ENCODE data around the gene TUBA3D. TPM values are rescaled to one million over a fixed set of nuclear protein-coding genes. Genes with fewer than 3 reads are reported as not detected.
"Not testable (repeated sequence)": the region's sequence is repeated elsewhere in the genome, so short reads cannot be mapped to it uniquely, and the experiment has no call there.

Gene TUBA3D
- total RNA-seq, result not detected in 2 replicates

DNA sequence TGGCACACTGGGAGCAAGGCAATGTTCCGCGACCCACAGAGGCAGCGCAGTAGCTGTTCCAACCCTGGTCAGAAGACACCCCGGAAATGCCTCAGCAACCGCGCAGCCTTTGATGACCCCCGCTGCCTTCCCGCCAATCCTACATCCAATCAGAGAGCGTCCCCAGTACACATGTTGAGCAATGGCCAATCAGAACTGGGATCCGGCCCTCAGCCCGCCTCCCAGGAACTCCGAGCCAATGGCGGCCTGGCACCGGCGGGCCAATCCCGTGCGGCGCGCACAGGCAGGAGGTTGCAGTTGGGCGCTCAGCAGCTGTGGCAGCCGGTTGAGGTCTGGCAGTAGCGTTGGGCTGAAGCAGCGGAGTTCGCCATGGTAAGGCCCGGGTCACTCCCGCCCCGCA, at the start of gene TUBA3D:
Gene TUBA3D, plus strand, starts transcription at position 289 of the 400 bp plus-strand sequence. Its CDS starts 81 bp downstream, at position 370.
- DNase-seq (ENCODE audit: low read depth), result no peak

DNA sequence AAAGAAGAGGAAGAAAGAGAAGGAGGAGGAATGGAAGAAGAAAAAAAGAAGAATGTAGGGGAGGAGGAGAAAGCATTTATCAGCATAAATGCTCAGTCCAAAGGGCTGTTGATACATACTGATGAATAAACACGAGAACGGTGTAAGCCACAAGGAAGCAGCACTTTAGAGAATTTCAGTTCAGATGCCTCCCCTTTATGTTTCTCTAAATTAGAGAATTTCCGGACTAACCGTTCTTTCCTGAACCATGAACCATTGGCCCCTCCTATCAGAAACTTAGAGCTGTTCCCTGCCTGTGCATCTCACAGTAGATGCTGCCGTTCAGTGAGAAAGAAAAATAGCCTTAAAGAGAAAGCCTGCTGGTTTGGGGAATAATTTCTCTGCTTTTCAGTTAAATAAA, 49.2 kb upstream of the TUBA3D start:
- no peak for DNase-seq (ENCODE audit: low read depth)

DNA sequence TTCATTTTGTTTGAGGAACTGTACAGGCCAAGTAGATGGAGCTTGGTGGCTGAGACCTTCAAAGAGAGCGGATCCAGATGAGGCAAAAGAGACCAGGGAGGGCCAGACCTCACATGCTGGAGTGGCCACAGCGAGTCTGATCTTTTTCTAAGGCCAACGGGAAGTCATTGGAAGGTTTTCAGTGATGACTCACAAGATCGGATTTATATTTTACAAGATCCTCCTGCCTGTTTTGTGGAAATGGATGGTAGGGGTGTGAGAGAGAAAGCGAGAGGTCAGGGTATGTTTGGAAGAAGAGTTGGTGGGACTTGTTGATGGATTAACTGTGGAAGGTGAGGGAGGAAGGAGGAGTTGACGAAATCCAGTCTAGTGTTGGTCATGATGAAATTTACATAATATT, 44.6 kb upstream of the TUBA3D start:
- DNase-seq (ENCODE audit: low read depth), result no peak

DNA sequence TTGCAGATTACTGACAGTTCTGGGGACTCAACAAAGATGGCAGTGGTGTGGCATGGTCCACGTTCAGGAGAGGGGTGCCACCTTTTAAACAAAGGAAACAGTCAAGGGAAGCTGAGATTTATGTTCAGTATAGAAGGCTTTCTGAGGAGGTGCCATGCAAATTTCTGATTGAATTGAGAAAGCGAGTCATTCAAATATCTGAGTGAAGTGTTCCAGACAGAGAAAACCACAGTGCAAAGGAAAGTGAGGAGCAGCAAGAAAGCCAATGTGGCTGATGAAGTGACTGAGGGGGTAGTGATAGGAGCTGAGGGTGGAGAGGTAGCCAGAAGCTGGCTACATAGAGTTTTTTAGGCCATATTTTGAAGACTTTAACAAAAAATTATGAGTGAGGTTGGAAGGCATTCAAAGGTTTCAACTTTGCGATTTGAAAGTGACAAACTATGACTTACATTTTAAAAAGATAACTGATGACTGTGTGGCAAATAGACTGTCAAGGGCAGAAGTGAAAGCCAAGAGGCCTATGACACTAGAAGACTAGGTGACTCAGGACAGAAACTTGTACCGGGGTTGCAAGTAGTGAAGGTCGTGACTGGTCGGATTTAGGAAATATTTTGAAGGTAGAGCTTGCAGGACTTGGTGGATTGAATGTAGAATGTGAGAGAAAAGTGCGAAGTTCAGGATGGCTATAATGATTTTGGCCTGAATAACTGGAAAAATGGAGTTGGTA, 35.0 kb upstream of the TUBA3D start:
- DNase-seq (ENCODE audit: low read depth), result not testable (repeated sequence)

DNA sequence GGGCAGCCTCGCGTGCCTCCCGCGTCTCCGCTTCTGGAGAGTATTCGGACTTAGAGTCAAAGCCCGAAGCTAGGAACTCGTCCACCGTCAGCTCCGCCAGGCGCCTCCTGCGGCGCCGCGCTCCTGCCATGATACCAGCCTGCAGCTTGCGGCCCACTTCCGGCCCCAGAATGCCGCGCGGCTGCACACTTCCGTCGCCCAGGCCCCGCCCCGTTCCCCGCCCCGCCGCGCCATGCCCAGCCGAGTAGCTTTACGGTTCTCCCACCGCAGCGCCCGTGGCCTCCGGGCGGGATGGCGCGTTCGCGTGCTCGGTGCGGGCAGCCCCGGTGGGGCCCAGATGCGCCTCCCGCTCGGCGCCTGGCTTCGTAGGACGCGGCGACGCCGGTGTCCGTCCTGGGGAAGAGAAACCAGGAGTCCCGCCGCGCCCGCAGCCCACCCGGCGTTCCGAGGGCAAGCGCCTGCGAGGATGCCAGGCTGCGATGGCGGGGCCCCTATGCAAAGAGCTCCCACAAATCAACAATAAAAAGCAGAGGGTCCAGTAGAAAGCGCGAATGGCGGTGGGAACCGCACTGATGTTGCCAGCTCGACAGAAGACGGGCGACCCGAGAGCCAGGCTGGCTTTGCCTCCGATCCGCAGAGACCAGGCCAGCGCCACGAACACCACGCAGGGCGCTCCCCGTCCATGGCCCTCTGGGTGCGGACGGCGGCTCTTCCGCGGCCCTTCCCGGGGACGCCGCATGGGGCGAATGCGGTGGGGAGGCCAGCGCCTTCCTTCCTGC, 31.0 kb upstream of the TUBA3D start:
- not testable (repeated sequence) for DNase-seq (ENCODE audit: low read depth)

DNA sequence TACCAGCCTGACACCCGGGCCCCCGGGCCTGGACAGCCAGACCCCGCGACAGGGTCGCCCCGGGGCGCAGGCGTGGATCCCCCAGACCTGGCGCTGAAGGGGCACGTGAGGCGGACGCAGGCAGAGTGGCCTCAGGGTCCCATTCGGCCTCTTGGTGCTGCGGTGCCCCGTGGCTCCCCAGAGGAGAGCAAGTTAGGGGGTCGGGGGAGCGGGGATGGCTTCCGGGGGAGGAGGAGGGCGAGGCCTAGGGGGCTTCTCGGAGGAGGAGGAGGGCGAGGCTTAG, 30.5 kb upstream of the TUBA3D start:
- DNase-seq (ENCODE audit: low read depth), result not testable (repeated sequence)

DNA sequence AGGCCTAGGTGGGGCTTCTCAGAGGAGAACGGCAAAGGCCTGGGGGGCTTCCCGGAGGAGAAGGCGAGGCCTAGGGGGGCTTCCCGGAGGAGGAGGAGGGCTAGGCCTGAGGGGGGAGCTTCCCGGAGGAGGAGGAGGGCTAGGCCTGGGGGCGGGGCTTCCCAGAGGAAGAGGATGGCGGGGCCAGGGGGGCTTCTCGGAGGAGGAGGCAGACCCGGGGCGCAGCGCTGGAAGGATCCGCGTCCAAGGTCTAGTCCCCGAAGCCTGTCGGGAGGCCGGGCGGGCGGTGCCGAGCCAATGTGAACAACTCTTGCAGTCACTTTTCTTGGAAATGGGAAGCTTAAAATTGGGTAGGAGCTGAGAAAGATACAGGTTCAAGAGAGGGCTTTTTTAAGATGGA, 30.0 kb upstream of the TUBA3D start:
- no peak for DNase-seq (ENCODE audit: low read depth)

DNA sequence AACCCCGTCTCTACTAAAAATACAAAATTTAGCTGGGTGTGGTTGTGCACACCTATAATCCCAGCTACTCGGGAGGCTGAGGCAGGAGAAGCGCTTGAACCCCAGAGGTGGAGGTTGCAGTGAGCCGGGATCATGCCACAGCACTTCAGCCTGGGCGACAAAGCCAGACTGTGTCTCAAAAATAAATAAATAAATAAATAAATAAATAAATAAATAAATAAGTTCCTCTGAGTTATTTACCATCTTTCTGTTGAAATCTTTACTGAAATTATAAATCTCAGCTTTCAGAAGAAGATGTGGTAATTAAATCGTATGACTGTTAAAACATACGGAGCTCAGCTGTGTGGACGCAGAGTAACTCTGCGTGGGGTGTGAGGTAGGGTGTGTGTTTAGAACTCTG, 27.9 kb upstream of the TUBA3D start:
- not testable (repeated sequence) for DNase-seq (ENCODE audit: low read depth)

DNA sequence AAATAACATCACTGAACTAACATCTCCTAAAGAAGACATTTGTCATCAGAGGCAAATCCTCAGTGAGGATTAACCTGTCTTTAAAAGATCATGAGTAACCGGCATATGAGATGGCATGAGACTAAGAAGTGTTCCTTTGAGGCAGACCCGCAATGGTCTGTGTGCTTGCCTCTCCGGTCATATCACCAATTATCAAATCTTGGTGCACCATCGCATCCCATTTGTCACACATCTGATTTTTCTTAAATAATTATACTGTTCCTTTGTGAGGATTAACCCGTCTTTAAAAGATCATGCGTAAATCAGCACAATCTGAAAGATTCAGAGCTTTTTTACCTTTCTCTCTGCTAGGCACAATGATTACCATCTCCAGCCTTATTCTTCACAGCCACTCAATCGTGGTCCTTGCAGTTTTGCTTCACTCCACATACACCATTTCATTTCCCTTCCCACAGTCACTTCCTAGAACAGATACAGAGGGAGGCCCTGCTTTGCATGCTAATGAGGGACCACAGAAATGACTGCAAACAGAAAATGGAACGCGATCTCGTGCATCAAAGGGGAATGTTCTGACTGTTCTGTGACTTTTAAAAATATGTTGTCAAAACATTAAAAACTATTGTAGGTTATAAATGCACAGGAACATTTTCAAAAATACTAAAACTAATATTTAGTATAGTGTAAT, 24.5 kb upstream of the TUBA3D start:
- DNase-seq (ENCODE audit: low read depth), result not testable (repeated sequence)

DNA sequence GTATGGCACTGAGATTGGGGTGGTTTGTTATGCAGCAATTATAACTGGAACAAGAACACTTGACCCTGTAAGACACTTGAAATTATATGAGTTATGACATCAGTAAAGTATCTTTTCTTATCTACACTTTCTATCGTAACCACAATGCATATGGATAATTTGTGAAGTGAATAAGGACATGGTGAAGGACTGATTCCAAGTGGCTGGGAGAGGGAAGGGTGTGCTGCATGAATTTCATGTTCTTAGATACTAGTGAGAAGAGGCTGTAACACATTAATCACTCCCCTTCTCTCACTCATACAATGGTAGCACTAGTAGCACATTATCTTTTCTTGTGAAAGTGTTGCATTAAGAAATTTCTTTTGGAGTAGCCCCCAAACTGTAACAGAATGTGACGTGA, 21.0 kb upstream of the TUBA3D start:
- not testable (repeated sequence) for DNase-seq (ENCODE audit: low read depth)

DNA sequence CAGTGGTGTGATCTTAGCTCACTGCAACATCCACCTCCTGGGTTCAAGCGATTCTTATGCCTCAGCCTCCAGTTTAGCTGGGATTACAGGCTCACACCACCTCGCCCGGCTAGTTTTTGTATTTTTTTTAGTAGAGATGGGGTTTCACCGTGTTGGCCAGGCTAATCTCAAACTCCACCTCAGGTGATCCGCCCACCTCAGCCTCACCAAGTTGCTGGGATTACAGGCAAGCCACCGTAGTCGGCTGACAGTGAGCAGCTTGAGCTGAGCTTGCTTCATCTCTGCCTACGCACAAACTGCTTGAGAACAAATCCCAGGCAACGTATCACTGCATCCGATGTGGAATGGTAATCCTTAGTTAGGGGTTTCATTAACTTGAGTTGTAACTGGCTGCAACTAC, 8.2 kb upstream of the TUBA3D start:
- not testable (repeated sequence) for DNase-seq (ENCODE audit: low read depth)

DNA sequence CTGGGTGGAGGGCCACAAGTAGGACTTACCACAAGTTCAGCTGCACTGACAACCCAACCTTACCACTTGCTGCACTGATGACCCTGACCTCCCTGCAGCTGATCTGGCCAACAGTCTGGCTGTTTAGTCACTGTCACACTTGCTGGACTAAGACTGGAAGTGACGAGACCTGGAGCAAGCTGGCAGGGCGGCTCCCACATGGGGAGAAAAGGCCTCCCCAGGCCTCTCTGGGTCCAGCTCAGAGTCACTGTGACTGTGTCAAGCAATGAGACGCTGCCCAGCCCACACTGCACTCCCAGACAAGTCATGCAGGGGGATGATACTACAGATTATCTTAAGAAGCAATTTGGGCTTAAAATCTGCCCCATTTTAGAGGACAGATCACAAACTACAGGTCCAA, 5.0 kb upstream of the TUBA3D start:
- DNase-seq (ENCODE audit: low read depth), result not testable (repeated sequence)

DNA sequence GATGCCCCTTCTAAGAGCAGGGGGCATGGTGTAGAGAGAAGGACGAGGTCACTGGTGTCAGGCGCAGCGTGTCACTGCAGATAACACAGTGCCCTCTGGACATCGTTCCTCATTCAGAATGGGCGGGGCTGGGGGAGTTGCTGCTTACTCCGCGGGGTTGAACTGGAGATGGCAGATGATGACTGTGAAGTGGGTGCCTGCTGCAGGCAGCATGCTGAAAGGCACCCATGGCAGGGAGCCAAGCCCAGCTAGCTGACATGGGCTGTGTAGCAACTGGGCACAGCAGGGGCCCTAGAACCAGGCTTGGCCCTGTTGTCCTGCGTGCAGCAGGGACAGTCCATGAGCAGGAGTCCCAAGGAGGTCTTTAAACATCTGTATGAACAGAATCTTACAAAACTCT, 4.3 kb upstream of the TUBA3D start:
- DNase-seq (ENCODE audit: low read depth), result not testable (repeated sequence)

DNA sequence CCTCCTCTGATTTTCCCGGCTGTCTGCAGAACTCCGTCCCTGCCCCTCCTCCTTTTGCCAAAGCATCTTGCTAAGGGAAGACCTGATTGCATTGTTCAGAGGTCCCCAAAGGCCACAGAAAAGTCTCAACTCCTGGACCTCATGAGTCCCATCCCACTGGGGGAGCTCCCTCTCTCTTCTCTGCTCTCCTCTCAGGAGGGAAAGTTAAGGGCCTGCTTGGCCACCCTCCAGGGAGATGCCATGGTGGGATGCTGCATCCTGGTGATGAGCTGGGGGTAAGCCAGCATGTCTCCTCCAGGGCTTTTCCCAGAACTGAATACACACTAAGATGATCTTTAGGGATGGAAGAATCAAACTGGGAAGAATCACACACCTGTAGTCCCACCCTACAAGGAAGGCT, 2.7 kb upstream of the TUBA3D start:
- not testable (repeated sequence) for DNase-seq (ENCODE audit: low read depth)

DNA sequence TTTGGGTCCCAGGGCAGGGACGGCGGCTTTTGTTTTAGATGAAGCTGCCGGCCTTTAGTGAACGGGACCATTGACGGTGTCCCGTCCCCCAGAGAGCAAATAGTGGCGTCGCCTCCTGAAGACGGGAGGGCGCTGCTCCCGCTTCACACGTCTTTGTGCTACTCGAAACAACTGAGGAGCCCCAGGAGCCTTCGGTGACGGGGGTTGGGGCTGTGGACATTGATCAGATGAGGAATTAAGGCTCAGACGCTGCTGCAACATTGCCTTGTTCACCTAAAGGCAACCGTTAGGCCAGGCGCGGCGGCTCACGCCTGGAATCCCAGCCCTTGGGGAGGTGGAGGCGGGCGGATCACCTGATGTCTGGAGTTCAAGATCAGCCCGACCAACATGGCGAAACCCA, 444 bp downstream of the TUBA3D start:
- not testable (repeated sequence) for DNase-seq (ENCODE audit: low read depth)

DNA sequence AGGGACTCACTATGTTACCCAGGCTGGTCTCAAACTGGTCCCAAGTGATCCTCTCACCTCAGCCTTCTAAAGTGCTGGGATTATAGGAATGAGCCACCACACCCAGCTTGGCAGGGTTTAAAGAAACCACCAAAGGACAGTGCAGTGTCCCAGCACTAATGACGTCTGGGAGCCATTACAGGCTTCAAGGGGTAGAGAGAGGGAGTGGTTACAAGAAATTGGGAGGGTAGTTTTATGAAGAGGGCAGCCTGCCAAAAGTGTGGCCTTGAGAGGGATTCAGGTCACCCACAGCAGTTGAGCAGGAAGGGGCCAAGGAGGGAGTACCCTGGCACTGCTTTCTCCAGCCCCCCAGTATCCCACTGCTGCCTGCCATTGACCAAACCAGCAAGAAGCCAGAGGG, 1.3 kb downstream of the TUBA3D start:
- DNase-seq (ENCODE audit: low read depth), result not testable (repeated sequence)

DNA sequence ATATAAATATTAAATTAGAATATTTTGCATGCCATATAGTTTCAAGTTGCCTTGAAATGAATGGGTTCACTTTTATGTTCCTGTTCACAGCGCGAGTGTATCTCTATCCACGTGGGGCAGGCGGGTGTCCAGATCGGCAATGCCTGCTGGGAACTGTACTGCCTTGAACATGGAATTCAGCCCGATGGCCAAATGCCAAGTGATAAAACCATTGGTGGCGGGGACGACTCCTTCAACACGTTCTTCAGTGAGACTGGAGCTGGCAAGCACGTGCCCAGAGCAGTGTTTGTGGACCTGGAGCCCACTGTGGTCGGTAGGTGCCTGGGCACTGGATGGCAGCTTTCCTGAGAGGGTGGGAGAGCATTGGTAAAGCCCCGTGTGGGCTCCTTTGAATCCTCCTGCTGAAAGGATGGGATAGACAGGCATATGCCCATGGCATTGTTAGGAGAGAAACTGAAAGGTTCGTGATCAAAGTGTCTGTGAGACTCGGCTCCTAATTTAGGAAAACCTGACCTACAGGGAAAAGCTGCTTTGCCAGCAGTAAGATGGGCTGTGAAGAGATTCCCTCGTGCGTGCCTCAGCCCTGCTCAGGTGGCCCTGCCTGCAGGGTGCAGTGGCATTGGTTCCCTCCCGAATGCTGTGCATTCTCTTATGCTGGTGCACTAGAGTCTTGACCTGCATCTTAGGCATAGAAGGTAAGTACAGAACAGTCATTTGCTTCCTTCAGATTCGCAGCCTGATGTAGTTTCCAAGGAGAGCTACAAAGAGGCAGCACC, 2.3 kb downstream of the TUBA3D start:
- not testable (repeated sequence) for DNase-seq (ENCODE audit: low read depth)

DNA sequence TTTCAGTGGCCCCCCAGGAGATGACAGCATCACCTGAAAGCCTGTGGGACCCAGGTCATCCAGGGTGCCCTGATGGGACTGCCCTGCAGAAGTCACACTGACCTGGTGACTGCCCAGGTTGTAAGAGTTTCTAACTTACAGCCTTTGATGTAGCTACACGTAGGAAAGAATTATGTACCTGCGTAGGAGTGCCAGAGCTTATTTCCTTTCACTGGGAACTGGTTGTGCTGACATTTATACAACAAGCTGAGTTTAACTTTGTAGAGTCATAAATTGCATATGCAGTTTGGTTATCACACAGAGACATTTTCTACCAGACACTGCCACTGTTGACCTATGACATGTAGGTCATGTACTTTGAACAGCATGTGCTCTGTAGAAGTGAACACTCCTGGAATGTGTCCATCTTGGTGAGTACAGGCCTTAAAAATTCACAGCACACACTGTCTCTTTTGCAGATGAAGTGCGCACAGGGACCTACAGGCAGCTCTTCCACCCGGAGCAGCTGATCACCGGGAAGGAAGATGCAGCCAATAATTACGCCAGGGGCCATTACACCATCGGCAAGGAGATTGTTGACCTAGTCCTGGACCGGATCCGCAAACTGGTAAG, 3.0 kb downstream of the TUBA3D start:
- DNase-seq (ENCODE audit: low read depth), result not testable (repeated sequence)

DNA sequence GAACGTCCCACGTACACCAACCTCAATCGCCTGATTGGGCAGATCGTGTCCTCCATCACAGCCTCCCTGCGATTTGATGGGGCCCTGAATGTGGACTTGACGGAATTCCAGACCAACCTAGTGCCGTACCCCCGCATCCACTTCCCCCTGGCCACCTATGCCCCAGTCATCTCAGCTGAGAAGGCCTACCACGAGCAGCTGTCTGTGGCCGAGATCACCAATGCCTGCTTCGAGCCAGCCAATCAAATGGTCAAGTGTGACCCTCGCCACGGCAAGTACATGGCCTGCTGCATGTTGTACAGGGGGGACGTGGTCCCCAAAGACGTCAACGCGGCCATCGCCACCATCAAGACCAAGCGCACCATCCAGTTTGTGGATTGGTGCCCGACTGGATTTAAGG, 4.4 kb downstream of the TUBA3D start:
- DNase-seq (ENCODE audit: low read depth), result not testable (repeated sequence)

DNA sequence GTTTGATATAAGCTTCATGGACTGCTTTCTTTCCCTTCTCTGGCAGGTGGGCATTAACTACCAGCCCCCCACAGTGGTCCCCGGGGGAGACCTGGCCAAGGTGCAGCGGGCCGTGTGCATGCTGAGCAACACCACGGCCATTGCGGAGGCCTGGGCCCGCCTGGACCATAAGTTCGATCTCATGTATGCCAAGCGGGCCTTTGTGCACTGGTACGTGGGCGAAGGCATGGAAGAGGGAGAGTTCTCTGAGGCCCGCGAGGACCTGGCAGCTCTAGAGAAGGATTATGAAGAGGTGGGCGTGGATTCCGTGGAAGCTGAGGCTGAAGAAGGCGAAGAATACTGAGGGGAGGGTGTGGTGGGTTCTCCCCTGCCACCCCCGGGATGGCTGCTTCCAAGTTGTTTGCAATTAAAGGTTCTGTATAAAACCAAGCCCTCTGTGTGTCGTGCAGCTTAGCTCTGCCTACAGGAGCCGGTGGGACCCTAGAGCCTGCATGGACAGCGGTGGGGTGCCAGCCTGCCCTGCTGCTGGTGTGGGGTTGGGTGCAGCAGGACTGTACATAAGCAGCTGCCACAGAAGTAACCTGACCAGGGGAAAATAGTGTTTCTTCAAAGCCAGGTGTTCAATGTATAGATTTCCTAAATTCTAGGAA, 6.7 kb downstream of the TUBA3D start:
- not testable (repeated sequence) for DNase-seq (ENCODE audit: low read depth)
